HG03342 (cell line): ENCODE results near the gene PDIA6.
"Not testable (repeated sequence)": the region's sequence is repeated elsewhere in the genome, so short reads cannot be mapped to it uniquely, and the experiment has no call there.

ENCODE experiments used
- ATAC-seq: cut with Tn5 transposase; IDR thresholded peaks from one replicate; pipeline ENCODE4 v1.9.1; 2021; ENCODE audit warnings: mild to moderate bottlenecking, moderate library complexity; ENCODE audit not compliant: unreplicated experiment

Gene PDIA6

GRCh38 chr2:10783421-10783820 lies 29.2 kb downstream of the PDIA6 start:
- no peak for ATAC-seq

GRCh38 chr2:10781746-10782145 lies 30.8 kb downstream of the PDIA6 start:
- ATAC-seq = no peak

GRCh38 chr2:10780821-10781220 lies 31.8 kb downstream of the PDIA6 start:
- not testable (repeated sequence) for ATAC-seq

- no peak for ATAC-seq
These were observed 32.1 kb downstream of the PDIA6 start for GRCh38 chr2:10780491-10780820.

- no peak for ATAC-seq
These were observed 32.7 kb downstream of the PDIA6 start for GRCh38 chr2:10779776-10780490.

GRCh38 chr2:10778724-10779115 lies 33.9 kb downstream of the PDIA6 start:
- ATAC-seq = no peak

- ATAC-seq = no peak
These were observed 34.5 kb downstream of the PDIA6 start for GRCh38 chr2:10777842-10778723.

GRCh38 chr2:10777111-10777841 lies 35.3 kb downstream of the PDIA6 start:
- no peak for ATAC-seq

- ATAC-seq = no peak
These were observed 36.2 kb downstream of the PDIA6 start for GRCh38 chr2:10776231-10776977.

- no peak for ATAC-seq
These were observed 36.8 kb downstream of the PDIA6 start for GRCh38 chr2:10775831-10776230.

- ATAC-seq = no peak
These were observed 37.4 kb downstream of the PDIA6 start for GRCh38 chr2:10775021-10775780.

- no peak for ATAC-seq
These were observed 38.2 kb downstream of the PDIA6 start for GRCh38 chr2:10774394-10774793.

GRCh38 chr2:10773821-10774341 lies 38.7 kb downstream of the PDIA6 start:
- ATAC-seq = no peak

- no peak for ATAC-seq
These were observed 39.7 kb downstream of the PDIA6 start for GRCh38 chr2:10772868-10773215.

- no peak for ATAC-seq
These were observed 40.3 kb downstream of the PDIA6 start for GRCh38 chr2:10772201-10772867.

- ATAC-seq = no peak
These were observed 40.8 kb downstream of the PDIA6 start for GRCh38 chr2:10771786-10772185.

- ATAC-seq = no peak
These were observed 41.4 kb downstream of the PDIA6 start for GRCh38 chr2:10770956-10771750.

GRCh38 chr2:10768063-10768507 lies 44.5 kb downstream of the PDIA6 start:
- no peak for ATAC-seq

- ATAC-seq = no peak
These were observed 46.7 kb downstream of the PDIA6 start for GRCh38 chr2:10765914-10766313.
